ENCODE measurements around the gene PDE4A.

DNA sequence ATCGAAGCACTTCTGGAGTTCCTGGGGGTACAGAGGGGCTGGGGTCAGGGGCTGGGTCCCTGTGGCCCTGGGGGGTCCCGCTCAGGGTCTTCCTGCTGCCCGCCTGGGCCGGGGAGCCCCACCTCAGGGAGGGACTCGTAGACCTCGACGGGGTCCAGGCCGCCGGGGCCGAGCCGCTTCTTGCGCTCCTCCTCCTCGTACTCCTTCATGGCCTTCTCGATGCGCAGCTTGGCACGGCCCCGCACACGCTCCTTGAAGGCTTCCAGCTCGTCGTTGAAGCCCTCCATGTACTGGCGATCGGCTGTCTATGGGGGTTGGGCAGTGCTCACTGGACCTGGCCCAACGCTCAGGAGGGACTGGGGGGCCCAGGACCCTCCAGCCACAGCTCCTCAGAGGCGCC is 27.2 kb upstream of the PDE4A start:
- TF ChIP-seq, protein P1, sequence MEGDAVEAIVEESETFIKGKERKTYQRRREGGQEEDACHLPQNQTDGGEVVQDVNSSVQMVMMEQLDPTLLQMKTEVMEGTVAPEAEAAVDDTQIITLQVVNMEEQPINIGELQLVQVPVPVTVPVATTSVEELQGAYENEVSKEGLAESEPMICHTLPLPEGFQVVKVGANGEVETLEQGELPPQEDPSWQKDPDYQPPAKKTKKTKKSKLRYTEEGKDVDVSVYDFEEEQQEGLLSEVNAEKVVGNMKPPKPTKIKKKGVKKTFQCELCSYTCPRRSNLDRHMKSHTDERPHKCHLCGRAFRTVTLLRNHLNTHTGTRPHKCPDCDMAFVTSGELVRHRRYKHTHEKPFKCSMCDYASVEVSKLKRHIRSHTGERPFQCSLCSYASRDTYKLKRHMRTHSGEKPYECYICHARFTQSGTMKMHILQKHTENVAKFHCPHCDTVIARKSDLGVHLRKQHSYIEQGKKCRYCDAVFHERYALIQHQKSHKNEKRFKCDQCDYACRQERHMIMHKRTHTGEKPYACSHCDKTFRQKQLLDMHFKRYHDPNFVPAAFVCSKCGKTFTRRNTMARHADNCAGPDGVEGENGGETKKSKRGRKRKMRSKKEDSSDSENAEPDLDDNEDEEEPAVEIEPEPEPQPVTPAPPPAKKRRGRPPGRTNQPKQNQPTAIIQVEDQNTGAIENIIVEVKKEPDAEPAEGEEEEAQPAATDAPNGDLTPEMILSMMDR (IDR thresholded peaks at IDR 0.05): no peak
- no peak for TF ChIP-seq POLR2A (IDR thresholded peaks at IDR 0.05)
- TF ChIP-seq EP300 (IDR thresholded peaks at IDR 0.05; ENCODE audit: low read depth): no peak

Measured in transverse colon (tissue), 3 donors.